GM10266 (cell line): Measurements from ENCODE around the gene OCA2.

Source experiments
- DNase-seq: peaks from one replicate; pipeline ENCODE4 v3.0.0; 2012; ENCODE audit errors: extremely low spot score
- CTCF ChIP-seq: IDR thresholded peaks from 2 replicates; pipeline ENCODE4 v1.5.1; 2012; ENCODE audit warnings: mild to moderate bottlenecking, low read depth; ENCODE audit not compliant: control insufficient read depth, insufficient read depth; ENCODE audit errors: missing control alignments

OCA2 gene

GRCh38 chr15:28106294-28107110 lies 7.4 kb upstream of the OCA2 start:
- TF ChIP-seq CTCF: no peak
- DNase-seq: no peak

- TF ChIP-seq CTCF: no peak
- no peak for DNase-seq
Observed at GRCh38 chr15:28105793-28106192, 6.7 kb upstream of the OCA2 start.

- DNase-seq: no peak
- TF ChIP-seq CTCF: no peak
Observed at GRCh38 chr15:28105224-28105791, 6.2 kb upstream of the OCA2 start.

GRCh38 chr15:28104326-28104725 lies 5.2 kb upstream of the OCA2 start:
- TF ChIP-seq CTCF: no peak
- DNase-seq: no peak

GRCh38 chr15:28103831-28104230 lies 4.7 kb upstream of the OCA2 start:
- no peak for TF ChIP-seq CTCF
- no peak for DNase-seq

- DNase-seq: no peak
- TF ChIP-seq CTCF: no peak
Observed at GRCh38 chr15:28101983-28102441, 2.9 kb upstream of the OCA2 start.

GRCh38 chr15:28101201-28101600 lies 2.1 kb upstream of the OCA2 start:
- no peak for TF ChIP-seq CTCF
- no peak for DNase-seq
